Gastrocnemius medialis (tissue), 4 donors: Measurements from ENCODE around the gene PBX1.

Experiments used
- CTCF ChIP-seq, 5 experiments: fragments of 450-650 bp in 3 of 5; fragments of 200-600 bp in 2 of 5; sonication (generic) in 2 of 5; IDR thresholded peaks in 4 of 5; conservative IDR thresholded peaks in 1 of 5; 1 replicate in 4 of 5; 2 replicates in 1 of 5; pipeline ENCODE4 v1.5.1; 2016 to 2019; ENCODE audit warnings: antibody characterized with exemption in 5 of 5, mild to moderate bottlenecking in 3 of 5, moderate library complexity in 3 of 5
- POLR2A ChIP-seq, 2 donors: fragments of 450-650 bp; IDR thresholded peaks; one replicate each; pipeline ENCODE4 v1.6.1; 2017; ENCODE audit warnings: antibody characterized with exemption in 2 of 2, mild to moderate bottlenecking in 2 of 2, moderate library complexity in 2 of 2

GRCh38 chr1:164678136-164678700 lies 119.2 kb downstream of the PBX1 start:
- TF ChIP-seq CTCF (IDR thresholded peaks at IDR 0.05 in 4 of 5, conservative IDR thresholded peaks at IDR 0.05 in 1 of 5) (no peak), POLR2A (IDR thresholded peaks at IDR 0.05) (no peak)
